NCI-H345 (cell line): Measurements from ENCODE around the gene CLDN22.
A peak's percentile ranks its signal among the peaks of the same experiment; 100 is the strongest.

ENCODE experiments used
- DNase-seq: peaks from one replicate; lab custom pipeline; 2025; lab: John Stamatoyannopoulos, UW

The CLDN22 gene

DNA sequence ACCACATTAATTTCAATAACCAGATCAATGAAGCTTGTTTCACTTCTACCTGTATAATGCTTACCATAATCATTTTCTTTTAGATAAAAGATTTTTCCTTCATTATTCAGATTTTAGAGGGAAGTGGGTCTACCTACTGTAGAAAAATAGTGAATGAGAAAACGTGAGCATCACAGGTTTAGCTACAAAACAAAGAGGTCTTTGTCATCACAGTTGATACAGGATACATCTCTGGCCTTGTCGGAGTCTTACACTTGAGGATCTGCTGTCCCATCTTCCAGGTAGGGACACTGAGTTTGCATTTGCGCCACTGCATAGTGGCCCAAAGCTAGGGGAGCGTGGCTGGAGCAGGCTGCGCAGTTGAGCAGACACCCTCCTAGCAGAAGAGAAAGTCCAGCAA, 1.4 kb upstream of the CLDN22 start:
- no peak for DNase-seq

DNA sequence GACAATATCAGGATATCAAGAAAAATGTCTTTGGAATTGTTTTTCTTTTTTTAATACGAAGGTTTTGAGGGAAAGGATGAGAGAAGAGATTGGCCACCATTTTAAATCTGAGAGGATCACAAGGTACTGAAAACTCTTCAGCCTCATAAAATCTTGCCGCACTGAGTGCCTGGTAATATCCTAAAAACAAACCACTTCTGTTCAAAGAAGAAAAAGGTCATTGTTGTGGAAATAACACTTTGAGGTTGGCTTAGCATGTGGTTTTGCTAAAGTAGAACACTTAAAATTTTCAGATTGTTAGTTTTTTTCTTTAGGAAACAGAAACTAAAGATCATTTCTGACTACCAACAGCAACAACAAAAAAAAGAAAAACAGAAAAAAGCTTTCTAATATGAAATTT, 1.0 kb upstream of the CLDN22 start:
- DNase-seq = no peak

DNA sequence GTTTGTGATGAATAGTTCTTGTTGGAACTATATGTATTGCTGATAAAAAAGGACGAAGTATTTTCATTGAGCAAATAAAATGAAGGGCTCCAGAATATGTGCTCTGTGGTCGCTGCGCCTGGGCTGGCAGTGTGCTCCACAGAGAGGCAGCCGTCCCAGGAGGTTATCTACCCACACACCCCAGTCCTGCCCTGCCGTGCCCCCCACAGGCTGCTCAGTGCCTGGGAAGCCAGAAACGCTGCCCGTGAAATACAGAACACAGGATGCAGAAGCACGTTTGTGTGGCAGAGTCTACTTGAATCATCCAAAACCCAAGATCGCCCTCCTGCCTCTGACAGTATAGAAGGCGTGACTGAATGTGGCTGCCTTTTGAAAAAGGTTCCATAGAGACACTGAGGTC, 1.4 kb downstream of the CLDN22 start:
- no peak for DNase-seq

DNA sequence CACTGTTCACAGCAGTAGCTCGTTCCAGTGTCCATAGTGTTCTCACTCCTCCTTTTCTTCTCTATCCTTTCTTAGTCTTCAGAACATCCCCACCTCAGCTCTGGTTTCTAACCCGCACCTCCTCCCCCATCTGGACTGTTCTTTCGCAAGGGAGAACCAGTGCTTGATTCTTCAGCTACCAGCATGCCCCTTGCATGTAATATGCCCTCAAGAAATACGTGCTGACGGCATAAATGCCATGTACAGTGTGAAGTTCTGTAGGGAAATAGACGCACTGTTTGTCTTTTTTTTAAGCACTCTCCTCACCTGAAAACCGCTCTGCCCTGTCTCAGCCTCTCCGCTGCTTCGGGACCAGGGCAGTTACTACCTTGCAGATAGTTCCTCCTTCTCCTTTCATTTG, 5.3 kb downstream of the CLDN22 start:
- DNase-seq = no peak

DNA sequence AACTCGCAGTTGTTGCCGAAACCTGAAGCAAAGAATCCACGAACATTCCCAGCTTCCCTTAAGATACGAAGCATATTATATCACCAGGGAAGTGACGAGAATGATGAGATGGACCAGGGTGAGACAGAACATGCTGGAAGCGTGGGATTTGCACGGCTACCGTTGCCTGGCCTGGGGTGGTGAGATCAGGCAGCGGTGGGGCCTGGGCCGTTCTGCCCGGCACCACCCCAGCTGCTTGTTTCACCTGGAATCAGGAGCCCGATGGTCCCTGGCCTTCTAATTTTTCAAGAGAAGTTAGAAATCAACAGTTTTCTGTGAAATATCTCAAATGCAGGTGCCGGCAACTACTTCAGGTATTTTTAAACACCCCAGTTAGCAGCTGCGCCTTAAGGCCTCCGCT, 5.7 kb downstream of the CLDN22 start:
- DNase-seq = no peak

DNA sequence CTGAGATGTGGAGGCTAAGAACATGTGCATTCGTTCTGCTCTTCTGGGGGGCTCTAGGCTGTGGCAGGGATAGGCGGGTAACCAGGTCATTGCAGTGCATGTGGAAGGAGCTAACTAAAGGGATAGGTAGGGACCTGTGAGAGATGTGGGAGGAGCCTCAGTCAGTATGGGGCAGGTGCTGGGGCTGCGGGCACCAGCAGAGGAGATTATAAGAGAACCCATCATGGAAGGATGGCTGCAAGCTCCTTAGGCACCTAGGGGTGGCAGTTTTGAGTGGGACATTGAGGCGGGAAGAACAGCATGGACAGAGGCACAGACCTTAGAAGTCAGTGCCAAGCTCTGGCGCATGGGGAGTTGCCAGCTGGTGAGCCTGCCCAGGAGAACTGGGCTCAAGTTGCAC, 7.2 kb downstream of the CLDN22 start:
- no peak for DNase-seq

DNA sequence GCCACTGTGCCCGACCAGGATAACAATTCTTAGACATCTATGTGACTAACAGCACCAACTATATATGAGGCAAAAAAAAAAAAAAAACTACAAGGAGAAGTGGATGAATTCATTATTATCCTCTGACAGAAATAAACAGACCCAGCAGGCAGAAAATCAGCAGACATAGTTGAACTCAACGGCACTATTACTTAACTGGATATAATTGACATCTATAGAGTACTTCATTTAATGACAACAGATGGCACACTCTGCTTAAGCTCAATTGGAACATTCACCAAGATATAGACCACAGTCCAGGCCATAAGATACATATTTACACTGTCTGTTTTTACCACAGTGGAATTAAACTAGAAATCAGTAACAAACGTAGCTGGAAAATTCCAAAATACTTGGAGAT, 13.3 kb downstream of the CLDN22 start:
- peak; percentile 26 for DNase-seq

DNA sequence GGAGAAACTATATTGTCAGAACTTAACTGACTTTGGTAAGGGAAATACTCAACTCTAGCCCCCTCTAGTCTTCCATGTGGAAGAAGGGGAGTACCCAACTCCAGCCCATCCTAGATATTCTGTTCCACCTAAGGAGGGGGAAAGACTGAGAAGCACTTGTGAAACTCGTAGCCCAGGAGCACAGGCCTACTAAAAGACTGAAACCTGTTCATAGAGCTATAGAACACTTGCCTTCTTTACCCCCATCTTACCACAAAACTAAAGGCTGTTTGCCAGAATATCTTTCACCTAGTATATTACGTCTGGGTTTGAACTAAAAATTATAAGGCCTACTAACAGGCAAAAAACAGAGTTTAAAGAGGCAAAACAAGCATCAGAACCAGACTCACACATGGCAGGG, 15.5 kb downstream of the CLDN22 start:
- no peak for DNase-seq

DNA sequence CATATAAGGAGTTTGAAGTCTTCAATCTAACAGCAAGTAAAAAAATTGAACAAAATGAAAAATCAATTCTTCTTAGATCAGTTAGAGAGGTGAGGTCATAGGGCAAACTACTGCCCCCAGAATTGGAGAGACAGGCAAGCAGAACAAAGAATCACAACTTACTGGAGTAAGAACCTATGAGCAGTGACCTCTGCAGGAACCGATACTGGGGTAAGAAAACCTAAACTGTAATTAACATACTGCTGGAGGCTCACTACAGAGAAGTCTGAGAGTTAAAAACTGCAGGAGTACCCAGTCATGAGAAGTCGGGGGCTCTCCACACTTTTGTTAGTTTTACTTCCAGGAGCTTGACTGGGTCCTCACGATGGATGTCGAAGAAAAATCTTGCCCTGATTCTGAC, 16.0 kb downstream of the CLDN22 start:
- no peak for DNase-seq

DNA sequence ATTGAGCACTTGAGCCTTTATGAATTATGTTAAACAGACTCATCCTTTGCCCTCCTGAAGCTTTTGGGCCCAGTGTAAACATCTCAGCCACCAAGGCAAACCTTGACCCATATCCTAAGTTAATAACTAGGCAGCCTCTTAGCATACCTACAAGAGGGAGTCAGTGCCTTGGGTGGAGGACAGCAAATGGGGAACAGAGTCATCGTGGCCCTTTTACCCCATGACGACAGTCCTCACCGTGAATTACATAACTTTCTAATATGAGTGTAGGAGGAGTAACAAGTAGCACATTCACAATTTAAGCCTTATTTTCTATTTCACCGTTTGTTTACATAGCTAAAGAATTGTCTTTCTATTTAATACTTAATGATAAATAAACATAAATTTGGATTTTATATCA, 16.8 kb downstream of the CLDN22 start:
- DNase-seq = no peak

DNA sequence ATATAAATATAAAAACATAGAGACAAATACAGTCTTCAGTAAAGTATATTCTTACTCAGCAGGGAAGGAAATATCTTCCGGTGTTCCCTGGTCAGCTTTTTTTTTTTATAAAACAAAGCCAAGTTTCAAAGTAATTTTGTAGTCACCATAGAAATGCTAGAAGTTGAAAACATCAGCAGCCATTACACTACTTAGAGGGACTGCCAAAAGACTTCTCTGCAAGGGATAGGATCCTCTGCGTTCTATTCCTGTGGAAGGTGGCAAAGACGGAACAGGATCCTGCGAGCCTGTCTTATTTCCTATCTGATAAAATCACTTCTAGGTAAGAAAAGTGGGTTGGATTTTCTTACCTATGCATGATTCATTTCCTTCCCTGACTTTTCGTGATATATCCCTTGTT, 19.4 kb downstream of the CLDN22 start:
- DNase-seq = no peak

DNA sequence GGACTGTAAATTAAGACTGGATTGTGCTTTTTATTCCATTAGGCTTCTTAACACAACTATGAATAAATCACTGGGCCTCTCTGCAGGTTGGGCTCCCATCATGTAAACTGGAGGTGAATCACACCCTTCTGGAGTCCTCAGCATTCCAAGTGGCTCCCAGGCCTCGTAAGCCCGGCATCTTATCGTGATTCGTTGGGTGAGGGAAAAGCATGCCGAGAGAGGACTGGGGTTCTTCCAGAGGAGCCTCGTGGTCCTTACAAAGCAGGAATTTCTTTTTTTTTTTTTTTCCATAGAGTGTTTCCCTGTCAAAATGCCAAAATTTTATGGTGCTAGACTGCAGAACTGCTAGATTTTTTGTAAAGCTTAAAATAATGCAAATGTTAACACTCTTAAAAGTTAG, 20.0 kb downstream of the CLDN22 start:
- no peak for DNase-seq

DNA sequence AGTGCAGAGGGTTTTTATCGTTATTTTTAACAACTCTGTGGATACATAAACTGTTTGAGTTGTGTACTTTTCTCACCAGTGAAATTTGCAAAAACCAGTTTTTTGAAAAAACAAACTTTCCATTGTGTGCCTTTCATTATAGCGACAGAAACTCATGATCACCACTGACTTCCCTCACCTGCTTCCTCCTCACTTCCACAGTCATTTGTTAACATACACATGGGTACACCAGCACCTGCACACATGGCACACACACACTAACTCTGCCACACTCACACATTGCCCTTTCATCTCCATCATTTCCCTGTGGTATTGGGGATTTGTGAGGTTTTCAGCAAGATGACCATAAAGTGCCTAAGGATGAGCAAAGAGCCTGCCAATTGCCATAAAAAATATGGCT, 20.6 kb downstream of the CLDN22 start:
- no peak for DNase-seq

DNA sequence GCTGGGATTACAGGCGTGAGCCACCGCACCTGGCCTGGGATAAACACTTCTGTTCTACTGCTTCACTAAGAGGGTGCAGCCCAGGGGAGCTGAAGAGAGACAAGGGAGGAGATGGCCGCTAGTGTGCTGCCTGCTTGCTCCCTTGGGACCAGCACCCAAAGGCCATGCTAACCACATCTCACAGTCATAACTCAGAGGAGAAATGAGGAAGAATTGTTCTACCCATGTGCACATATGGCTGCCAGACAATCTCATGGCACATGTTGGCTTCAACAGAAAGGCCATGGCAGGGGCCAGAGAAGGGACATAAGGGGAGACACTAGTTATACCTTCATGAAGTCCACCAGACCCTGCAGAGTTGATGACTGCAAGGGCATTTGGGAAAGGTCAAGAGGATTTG, 22.4 kb downstream of the CLDN22 start:
- no peak for DNase-seq

DNA sequence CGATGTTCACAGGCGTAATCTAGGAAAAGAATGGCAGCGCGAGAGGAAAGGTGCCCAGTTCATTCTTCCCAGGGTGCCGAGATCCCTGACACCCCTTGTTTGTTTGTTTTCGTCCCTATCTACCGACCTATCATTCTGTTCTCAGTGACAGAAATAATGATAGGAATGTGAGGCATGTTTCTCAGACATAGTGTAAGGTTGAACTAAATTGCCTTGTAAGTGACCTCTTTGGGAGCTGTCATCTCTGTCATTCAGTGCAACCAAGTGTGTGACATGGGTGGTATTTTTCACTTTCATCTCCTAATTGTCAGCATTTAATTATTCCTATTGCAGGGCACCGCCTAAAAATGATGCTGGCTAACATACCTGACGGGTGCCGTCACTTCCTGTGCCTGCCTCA, 24.4 kb downstream of the CLDN22 start:
- DNase-seq = no peak

DNA sequence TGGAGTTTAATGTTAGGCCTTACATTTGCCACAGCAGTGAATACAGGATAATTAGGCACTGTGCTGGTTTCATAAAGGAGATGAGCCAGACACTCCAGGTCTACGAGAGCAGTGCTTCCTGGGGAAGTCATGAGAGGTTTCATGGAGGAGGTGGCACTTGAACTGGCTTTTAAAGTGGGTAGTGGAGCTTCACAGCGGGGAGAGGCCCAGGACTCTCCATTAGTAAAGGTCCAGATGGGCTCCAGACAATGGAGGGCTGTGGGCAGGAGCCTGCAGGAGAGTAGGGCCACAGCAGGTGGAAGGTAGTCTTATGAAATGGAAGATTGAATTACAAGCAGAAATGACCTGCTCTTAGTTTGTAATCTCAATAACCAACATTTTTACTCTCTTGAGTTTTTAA, 29.0 kb downstream of the CLDN22 start:
- DNase-seq = peak; percentile 70

DNA sequence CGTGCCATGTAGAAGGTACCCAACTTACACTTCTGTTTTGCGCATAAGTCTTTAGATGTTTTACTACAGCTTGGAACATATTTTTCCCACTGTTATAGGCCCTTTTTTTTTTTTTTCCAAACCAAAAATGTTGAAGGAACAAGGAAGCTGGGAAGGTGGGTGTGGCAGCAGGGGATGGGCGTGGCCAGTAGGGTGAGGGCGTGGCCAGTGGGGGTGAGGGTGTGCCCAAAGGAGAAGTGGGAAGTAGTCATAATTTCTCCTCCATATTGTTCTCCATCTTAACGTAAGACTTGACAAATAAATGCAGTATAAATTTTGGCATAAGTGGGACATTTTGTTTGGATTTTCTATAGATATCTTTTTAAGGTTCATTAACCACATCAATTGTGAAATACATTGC, 30.4 kb downstream of the CLDN22 start:
- no peak for DNase-seq

DNA sequence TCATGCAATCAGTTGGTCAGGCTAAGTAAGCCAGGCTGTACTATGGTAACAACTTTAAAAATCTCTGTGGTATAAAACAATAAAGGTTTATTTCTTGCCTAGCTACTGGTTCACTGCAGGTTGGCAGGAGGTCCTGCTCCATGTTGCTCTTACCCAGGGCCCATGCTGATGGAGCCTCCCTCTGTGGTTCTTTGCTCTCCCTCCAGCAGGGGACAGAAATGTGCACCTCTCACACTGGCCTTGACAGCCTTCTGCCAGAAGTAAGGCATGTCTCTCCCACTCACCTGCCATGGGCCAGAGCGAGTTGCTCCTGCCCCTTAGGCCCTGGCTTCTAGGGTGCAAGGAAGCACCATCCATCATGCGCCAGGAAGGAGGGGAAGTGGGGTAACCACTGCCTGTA, 31.1 kb downstream of the CLDN22 start:
- DNase-seq = no peak

DNA sequence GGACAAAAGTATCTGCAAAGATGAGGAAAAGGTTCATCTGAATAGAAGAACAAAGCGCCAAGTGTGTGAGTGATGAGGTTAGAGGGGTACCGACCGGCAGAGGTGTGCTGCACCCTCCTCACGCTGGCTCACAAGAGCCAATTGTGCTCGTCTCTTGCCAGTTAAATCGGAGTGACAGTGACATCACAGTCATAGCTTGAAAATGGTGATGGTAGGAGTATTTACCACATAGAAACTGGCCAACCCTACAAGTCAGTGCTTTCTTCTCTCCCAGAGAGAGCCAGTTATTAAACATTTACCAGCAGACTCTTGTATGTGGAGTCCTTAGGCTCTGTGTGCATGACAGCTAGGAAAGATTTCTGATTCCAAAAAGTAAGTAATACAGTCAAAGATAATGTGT, 32.4 kb downstream of the CLDN22 start:
- DNase-seq = no peak

DNA sequence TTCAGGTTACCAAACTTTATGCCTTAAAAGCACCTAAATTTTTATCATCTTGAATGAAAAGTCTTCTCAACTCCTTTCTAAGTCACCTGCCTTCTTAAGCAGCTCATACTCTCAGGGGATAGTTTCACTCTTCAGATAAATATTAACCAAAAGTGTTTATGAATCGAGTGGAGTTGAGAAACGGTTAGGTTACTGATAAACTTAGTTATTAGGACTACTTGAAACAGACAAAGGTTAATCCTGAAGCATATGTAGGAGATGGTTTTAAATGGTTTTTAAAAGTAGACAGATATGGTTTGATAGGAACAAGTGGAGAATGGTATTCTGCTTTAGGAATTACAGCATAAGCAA, 32.8 kb downstream of the CLDN22 start:
- no peak for DNase-seq

DNA sequence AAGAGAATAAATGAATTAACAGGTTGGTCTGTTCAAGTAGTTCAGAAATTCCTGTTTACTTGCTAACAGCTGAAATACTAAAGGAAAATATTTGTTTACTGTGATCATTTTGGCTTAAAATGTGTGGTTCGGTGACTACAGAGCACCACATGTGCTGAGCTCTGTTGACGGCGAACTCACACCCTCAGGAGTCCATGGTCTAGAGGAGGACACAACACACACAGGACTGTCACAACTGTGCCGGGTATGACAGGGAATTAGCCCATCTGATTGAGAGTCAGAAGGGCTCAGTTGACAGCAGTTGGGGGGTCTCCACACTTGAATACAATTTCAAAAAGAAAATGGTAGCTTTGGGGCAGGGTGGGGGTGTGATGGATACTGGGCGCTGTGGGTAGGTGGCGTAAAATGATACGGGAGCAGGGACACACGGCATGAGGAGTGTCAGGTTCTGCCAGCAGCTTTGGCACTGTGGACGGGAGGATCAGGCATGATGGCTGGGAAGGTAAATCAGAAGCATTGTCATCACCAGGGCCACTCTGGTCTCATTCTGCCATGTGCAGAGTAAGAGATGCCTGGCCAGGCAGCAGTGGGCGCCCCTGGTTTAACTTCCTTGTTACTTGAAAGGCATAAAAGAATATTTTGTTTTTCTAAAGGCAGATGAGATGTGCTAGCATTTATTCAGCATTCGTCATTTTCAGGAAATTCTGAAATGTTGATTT, 33.3 kb downstream of the CLDN22 start:
- no peak for DNase-seq

DNA sequence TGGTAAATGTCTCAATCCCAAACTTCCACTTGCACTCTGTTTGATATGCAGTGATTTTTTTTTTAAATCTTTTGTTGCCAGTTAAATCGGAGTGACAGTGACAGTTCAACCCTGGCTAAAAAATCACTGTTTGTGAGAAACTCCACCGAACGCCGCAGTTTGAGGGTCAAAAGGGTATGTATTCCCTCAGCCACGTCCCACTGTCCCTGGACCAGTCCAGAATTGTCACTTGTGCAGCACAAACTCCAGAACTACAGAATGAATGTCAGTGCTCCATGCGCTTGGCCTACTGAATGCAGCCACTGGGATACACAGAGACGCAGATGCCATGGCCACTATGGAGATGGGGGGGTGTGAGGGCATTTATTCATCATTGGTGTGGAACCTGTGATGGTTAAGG, 34.2 kb downstream of the CLDN22 start:
- no peak for DNase-seq

DNA sequence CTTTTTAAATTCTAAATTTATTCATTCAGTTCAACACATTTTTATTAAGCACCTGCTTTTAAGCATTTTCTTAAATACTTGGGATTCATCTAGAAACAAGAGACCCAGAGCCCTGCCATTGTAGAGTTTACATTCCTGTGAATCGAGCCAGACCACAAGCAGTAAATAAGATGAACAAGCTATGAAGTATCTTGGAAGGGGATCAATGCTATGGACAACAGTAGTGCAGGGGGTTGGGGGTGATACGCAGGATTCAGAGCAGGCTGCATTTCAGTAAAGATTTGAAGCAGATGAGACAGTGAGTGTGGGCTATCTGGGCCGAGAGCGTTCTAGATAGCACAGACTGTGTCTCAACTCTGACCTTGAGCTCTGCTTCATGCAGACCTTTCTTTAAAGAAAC, 35.1 kb downstream of the CLDN22 start:
- DNase-seq = no peak

DNA sequence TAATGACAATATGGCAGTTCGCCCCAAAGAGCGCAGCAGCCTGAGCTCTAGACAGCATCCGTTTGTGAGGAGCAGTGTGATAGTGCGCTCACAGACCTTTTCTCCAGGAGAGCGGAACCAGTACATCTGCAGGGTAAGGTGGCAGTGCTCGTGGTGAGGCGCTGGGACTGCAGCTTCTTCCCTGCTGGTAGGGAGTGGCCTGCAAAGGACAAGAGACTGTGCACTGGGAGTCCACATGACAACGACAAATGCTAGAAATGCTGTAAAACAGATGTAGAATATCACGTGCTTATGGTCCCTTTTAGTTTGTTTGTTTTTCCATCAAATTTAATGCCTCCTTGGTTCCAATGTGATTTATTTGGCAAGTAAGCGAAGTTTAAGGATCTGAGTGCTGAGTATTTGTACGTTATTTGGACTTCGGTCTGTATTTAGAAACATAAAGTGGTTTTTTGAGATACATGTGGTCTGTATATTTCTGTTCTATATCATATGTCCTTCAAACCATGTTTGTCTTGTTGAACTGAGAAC, 35.8 kb downstream of the CLDN22 start:
- peak; percentile 45 for DNase-seq

DNA sequence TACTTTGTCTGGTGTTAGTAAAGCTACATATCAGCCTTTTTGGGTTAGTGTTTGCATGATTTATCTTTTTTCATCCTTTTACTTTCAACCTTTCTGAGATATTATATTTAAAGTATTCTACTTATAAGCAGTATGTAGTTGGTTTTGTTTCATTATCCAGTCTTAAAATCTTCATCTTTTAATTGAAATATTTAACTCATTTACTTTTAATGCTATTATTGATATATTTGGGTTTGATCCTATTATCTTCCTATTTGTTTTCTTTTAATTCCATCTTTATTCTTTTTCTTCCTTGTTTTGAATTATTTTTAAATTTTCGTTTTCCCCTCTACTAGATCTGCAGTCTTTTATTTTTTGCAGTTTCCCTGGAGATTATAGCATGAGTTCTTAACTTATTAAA, 44.0 kb downstream of the CLDN22 start:
- no peak for DNase-seq
